NCI-H2227 treated with DMSO at 0.1 percent for 48 hours (cell line): Measurements from ENCODE around the gene PRODH.
"Not testable (repeated sequence)": the region's sequence is repeated elsewhere in the genome, so short reads cannot be mapped to it uniquely, and the experiment has no call there.

Source experiments
- DNase-seq: peaks from one replicate; lab custom pipeline; 2025; lab: John Stamatoyannopoulos, UW

PRODH gene

DNA sequence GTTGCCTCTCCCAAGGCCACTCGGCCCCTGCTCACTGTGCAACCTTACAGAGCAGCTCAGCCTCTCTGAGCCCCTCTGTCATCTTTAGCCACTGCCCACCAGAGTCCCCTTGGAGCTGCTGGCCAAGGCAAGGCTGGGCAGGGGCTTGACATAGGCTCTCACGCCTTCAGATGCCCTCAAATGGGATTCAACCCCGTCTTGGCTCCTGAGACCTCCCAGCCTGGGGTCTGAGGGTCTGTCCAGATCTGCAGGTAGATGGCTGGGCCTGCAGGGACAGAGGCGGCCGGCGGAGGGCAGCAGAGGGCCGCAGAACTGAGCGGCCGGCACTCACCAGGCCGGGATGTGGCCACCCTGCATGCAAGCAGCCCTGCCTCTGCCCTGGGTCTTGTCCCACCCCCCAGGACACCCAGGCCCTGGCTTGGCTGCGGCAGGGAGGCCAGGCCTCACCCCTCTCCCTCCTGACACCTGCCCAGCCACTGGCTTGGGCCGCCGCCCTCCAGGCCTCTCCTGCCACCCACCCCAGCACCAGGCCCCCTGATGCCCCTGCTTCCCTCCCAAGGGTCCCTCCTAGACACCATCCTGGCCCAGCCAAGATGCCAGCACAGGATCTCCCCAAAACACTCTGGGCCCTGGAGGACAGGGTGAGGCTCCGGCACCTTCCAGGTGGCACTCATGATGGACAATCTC, 18.4 kb upstream of the PRODH start:
- DNase-seq = peak; percentile 55

DNA sequence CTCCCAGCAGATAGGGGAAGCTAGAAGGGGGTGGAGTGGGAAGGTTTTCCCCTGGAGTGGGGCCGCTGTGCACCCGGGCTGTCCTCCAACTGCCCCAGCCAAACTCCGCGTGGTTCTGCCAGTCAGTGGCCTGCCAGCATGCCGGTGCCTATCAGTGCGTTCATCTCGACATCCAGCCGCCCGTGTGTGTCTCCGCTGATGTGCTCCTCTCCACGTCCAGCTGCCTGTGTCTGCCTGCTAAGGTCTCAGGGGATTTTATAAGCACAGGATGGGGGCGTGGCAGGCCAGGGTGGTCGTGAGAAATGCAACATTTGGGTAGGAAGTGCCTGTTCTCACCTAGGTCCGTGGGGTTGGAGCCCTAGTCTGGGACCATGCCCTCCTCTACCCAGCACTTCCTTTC, 17.0 kb upstream of the PRODH start:
- not testable (repeated sequence) for DNase-seq

DNA sequence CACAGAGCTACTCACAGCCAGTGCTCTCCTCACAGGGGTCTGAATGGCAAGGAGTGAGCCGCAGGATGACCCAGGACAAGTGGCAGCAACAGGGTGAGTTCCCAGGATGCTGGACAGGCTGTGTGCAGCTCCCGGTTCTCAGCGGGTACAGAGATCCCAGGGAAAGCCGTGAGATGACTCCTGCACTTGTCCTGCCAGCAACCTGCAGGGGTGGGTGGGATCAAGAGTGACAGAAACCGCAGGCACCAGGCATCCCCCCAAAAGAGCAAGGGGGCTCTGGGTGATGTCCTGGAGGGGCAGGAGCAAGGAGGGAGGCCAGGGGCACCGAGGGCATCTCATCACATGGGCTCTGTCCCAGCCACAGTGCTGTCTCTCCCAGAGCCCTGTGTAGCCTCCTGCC, 15.9 kb upstream of the PRODH start:
- DNase-seq = no peak

DNA sequence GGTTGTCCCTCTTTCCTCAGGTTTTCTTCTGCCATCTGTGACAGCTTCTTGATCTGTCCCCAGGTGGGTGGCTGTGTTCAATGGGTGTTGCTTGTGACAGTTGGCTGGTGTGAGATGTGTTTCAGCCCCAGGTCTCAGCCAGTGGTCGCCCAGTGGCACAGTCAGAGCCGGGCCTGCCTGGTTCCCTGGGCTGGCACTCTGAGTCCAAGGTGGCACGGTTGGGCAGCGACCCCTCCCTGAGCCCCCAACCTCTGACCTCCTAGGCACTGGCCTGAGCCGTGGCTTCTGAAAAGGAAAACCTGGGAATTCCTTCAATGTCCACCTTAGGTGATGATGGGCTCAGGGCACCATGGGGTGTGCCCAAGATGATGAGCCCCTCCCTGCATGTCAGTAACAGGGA, 14.0 kb upstream of the PRODH start:
- no peak for DNase-seq

DNA sequence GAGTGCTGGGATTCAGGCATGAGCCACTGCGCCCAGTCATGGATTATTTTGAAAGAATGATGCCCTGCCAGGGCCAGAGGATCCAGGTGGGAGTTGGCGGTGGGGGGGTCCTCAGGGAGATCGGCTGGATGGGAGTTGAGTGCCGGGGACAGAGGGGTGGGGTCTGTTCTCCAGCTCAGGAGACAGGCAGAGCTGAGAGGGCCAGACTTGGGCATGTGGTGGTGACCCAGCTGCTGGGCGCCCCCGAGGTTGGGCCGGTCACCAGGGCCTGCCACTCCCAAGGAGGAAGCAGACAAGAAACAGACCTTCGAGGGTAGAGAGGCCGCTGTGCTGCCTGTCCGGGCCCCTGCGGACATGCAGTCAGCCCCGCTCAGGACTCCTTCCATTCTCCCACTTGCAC, 11.8 kb upstream of the PRODH start:
- no peak for DNase-seq

DNA sequence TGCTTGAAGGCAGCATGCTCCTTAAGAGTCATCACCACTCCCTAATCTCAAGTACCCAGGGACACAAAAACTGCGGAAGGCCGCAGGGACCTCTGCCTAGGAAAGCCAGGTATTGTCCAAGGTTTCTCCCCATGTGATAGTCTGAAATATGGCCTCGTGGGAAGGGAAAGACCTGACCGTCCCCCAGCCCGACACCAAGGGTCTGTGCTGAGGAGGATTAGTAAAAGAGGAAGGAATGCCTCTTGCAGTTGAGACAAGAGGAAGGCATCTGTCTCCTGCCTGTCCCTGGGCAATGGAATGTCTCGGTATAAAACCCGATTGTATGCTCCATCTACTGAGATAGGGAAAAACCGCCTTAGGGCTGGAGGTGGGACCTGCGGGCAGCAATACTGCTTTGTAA, 11.0 kb upstream of the PRODH start:
- not testable (repeated sequence) for DNase-seq

DNA sequence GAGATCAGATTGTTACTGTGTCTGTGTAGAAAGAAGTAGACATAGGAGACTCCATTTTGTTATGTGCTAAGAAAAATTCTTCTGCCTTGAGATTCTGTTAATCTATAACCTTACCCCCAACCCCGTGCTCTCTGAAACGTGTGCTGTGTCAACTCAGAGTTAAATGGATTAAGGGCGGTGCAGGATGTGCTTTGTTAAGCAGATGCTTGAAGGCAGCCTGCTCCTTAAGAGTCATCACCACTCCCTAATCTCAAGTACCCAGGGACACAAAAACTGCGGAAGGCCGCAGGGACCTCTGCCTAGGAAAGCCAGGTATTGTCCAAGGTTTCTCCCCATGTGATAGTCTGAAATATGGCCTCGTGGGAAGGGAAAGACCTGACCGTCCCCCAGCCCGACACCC, 2.6 kb upstream of the PRODH start:
- DNase-seq = not testable (repeated sequence)

DNA sequence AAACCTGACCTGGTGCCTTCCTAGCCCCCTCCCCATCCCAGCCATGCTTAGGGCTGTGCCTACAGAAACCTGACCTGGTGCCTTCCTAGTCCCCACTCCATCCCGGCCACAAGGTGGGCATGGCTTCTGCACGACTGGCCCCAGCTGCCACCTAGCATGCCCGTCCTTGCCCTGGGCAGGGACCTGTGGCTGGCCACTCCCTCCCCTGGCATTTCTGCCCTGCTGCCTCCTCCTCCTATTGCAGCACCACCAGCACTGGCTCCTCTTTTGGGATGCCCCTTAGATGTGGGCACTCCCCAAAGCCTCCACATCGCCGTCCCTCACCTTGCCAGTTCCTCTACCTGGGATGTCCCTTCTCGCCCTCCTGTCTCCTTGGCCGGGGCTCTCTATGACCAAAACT, 1.4 kb downstream of the PRODH start:
- DNase-seq = not testable (repeated sequence)

DNA sequence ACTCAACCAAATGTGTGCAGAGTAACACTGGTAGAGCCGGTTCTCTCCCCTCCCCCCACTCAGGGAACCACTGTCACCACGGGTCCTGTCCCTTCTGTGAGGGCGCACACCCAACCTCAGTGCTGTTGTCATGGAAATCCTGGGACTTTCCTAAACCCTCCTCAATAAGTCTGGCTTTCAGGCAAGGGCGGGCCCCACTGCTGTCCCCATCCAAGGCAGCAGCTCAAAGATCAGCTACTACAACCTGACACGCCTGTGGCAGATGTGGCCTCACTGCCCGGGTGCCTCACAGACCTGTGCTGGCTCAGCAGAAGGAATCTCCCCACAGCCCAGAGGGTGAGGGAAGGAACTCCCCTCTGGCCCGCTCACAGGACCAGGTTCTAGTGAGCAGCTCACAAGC, 2.2 kb downstream of the PRODH start:
- no peak for DNase-seq

DNA sequence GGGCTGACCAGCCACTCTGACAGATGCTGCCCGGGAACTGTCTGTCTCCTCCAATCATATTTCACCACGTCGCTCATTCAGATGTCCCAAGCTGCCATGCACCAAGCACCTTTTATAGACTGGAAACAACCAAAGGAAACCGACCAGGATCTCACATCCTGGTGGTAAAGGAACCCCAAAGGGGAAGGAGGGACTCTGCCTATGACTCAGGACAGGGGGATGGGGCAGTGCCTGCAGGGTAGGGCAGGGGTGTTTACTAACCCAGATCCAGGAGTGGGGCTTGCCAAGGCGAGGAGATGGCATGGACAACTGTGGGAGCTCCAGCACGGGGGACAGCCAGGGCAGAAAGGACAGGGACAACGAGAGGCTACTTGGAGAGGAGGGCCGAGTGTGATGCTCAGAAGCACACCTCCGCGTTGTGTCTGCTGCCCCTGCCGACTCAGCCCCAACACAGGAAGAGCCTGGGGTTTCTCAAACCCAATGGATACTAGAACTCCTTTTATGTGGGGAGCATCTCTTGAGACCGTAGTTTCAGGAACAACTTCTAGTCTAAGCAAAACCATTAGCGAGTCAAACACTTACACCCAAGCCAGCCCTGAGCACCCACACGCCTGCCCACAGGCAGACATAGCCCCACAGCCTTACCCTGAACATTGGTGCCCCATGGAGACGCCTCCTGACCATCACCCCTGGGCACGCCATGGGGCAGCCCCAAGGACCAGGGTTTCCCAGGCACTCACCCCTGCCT, 4.0 kb downstream of the PRODH start:
- no peak for DNase-seq

DNA sequence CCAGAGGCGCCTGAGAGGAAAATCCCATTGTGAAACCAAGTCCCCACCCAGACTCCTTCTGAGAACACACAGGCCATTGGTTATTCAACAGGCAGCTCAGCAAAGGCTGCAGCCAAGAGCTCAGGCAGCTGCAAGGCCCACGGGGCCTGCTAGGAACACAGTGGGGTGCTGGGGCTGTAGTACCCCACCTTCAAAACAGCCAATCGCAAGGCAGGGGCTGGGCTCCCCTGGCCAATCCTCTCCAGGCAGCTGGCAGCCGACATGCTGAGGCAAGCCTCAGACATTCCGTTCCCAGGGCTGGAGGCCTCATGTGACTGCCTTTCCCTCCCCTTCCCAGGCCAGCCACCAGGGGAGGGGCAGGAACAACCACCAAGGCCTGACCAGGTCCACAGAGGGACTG, 6.6 kb downstream of the PRODH start:
- no peak for DNase-seq

DNA sequence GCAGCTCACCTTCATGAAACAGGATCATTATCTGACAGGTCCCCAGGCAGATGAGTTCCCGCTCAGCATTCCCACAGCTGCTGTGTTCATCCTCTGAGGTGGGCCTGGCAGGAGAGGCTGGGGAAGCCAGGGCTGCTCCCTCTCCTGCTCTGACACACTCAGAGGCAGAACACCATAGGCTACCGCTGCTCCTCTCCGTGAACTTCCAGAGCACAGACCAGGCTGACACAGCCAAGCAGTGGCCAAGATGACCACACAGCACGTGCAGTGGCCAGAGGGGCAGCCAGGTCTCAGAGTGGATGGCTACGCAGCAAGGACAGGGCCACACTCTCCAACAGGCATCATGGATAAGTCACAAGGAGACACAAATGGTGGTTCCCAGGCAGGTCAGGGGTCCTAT, 8.5 kb downstream of the PRODH start:
- no peak for DNase-seq

DNA sequence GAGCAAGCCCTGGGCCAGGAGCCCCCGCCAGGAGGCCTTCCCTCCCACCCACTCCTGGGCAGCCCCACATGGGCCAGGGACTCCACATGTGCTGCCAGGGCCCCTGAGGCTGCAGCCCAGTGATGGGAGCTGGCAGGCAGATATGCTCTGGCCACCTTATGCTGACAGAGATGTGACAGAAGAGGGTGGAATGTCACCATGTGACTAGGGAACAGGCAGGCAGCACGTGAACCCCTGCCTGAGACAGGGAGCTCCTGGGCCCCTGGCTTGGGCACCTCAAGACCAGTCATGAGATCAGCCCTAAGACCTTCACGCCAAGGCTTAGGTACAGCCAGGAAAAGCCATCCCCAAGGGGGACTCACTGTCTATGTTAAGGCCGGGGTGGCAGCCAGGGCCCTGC, 9.1 kb downstream of the PRODH start:
- no peak for DNase-seq

DNA sequence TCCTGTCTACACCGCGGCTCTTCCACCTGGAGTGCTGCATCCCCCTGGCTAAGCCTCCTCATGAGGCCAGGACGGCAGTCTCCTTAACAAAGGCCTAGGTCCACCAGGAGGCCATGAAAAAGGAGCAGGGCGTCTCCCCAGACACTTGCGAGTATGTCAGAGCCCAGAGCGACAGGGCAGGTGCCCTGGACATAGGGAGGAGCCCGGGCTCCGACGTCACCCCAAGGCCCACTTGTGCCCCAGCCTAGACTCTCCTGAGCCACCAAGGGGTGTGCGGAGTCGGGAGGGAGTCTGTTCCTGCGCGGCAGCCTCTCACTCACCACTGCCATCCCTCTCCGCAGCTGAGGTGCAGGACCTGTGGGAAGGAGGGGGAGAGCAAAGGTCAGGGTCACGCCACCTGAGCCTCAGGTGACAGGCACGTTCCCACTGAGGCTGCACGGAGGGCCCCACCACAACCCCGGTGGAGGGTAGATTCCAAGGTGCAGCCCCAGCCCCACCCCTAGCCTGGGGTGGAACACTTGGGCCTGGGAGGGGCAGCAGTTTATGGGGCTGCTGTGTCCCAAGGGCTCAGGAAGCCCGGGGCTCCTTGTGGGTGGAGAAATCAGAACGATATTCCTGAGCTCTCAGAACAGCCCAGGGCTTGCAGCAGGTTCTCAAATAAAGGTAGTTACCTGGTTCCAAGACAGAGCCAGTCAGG, 10.6 kb downstream of the PRODH start:
- DNase-seq = no peak

DNA sequence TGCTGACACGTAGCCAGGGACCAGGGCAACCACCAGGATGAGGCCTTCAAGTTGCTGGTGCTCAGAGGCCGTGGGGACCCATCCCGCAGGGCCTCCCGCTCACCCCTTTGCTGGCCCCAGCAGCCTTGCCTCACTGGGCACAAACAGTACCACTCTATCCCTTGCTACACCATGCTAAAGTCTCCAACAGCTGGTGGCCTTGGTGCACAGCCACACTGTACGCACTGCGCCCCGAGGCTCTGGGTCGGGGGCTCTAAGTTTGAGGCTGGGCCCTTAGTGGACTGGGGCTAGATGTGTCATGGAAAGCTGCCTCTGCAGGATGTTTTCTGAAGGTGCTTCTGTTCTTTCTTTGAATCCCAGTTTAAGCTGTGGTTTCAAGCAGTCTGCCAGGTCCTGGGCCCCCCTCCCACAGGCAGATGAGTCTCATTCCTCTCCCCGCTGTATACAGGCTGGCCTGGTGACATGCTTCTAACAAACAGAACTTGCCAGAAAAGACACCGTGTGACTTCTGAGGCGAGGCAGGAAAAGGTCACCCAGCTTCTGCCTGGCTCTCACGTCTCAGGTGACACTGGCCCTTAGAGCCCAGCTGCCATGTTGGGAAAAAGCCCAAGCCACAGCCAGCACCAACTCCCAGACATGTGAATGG, 15.7 kb downstream of the PRODH start:
- DNase-seq = not testable (repeated sequence)

DNA sequence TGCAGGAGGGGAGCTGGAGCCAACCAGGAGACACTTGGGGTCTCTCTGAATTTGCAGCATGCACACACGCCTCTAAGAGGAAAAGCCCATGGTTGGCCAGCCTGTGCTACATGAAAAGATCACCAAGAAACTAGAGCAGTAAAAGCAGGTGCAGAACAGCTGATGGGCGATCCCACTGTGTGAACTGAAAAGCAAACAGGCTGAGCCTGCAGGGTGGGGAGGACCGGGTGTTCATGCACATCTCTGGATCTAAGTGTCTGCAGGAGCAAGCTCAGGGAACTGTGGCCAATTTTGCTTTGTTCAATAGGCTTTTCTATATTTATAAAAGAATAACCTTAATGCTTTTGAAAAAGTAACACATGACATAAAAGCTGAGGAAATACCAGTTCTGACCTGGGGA, 18.3 kb downstream of the PRODH start:
- DNase-seq = not testable (repeated sequence)

DNA sequence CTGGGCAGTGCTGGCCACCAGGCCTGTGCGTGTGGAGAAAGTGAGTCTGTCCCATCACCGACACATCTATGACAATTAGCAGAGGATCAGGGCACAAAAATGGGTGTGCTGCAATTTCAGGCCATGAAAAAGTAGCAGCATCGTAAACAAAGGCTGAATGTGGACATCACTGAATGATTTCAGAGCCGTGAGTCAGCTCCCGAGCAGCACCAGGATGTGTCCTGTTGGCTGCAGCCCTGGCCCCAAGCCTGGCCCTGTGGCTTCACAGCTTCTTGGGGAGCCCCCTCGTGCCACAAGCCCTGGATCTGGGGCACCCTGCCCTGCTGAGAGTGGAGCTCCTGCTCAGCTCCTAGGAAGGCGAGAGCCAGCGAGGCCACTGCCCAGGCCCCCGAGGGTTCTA, 20.5 kb downstream of the PRODH start:
- DNase-seq = not testable (repeated sequence)

DNA sequence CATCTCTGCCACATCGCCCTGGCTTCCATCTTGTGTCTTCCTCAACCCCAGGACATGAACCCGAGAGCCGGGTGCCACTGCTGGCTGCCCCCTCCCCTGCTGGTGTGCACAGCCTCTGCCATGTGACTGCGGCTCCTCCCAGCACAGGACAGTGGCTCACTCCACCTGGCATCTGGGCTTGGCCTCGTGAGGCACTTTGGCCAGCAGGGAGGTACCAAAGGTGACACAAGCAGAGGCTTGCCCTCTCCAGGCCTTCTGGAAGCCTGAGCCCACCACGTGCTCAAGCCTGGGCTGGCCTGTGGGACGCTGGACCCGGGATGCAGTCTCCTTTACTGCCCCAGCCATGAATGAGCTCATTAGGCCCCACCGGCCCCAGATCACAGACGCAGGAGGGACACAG, 21.5 kb downstream of the PRODH start:
- not testable (repeated sequence) for DNase-seq

DNA sequence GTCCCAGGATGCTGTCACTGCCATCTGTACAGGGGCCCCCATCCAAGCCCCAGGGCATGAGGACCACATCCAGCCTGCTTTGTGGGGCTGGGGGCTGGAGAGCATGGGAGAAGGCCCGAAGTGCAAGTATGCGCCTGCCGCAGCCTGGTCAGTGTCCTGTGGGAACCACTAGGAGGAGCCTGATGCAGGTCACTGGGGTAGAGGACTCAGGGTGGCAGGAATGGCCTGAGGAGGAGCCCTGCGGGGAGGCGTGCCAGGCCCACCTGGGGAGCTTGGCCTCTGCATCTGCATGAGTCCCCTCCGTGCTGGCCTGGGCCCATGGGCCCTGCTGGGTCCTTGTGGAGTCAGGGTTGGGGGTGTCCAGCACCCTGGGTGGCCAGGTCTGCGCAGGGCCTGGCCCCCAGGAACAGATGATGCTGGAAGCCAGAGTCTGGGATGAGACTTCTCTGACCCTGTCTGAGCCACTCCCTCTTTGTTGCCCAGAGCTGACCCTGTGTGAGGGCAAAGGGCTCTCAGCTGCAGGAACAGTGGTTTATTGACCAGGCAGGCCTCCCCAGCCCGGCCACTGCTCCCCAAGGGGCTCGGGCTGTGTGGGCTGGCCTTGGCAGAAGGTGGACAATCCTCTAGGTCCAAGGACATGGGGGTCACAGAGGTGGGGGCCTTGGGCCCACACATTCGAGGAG, 23.7 kb downstream of the PRODH start:
- DNase-seq = not testable (repeated sequence)

DNA sequence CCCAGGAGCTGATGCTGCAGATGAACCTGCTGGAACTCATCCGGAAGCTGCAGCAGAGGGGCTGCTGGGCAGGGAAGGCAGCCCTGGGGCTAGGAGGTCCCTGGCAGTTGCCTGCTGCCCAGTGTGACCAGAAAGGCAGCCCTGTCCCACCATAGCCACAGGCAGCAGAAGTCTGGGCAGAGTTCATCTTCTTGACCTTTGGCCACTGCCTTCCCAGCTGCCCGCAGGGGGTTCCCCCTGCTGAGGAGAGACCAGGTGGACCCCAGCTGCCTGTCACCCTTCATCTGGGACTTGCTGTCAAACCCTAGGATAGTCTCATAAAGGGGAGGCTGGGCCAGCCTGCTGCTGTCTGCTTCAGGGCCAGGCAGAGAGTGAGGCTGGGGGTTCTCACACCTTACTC, 24.6 kb downstream of the PRODH start:
- DNase-seq = not testable (repeated sequence)

DNA sequence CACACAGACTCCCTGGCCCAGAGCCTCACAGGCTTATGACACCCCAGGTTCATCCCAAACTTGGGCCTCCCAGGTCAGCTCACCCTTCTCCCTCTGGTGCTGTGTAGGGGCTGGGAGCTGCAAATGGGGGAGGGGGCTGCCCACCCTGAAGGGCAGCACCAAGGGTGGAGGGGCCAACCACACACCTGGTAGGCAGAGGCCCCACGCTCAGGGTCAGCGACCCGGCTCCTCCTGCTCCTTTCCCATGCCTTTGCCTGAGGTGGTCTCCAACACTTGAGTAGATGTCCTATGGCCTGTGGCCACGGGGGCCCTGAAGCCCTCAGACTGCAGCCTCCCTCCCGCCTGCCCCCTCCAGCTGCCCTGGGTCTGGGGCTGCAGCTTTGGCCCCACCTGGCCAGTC, 26.5 kb downstream of the PRODH start:
- no peak for DNase-seq

DNA sequence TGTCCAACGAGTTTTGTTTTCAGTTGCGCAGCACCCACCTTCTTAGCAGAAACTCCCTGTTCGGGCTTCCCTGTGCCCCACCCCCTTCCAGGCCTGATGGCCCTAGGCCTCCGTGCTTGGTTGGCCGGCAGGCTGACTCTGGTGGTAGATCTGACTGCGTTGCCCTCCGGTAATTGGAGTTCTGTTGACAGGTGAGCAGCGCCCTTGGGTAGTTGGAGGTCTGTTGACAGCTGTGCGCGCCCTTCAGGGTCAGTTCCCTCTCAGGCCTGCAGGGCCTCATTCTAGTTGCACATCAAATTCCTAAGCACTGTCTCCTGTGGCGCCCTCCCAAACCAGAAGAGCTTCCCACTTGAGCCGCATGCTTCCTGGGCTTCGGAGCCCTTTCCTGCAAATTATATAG, 29.2 kb downstream of the PRODH start:
- no peak for DNase-seq
